Mesendoderm (in vitro differentiated cells): ENCODE results near the gene POC1A.
A peak's percentile ranks its signal among the peaks of the same experiment; 100 is the strongest.
"Not testable (repeated sequence)": the region's sequence is repeated elsewhere in the genome, so short reads cannot be mapped to it uniquely, and the experiment has no call there.

Source experiments
- DNase-seq: peaks from one replicate; pipeline ENCODE4 v3.0.0; 2013
- H2AK5ac ChIP-seq: 2 replicates; pipeline ENCODE4 v1.6.1; 2013; ENCODE audit warnings: low read length, inconsistent platforms
- H2BK120ac ChIP-seq: 2 replicates; pipeline ENCODE4 v1.6.1; 2013; ENCODE audit warnings: low read depth, mild to moderate bottlenecking, low read length, moderate library complexity, mixed read lengths
- H2BK15ac ChIP-seq: replicated peaks from 2 replicates; pipeline ENCODE4 v1.6.1; 2013; ENCODE audit warnings: low read depth, mild to moderate bottlenecking, moderate library complexity
- H2BK5ac ChIP-seq: 2 replicates; pipeline ENCODE4 v1.6.1; 2013; ENCODE audit warnings: low read length, inconsistent platforms
- H3K18ac ChIP-seq: 2 replicates; pipeline ENCODE4 v1.6.1; 2013; ENCODE audit warnings: mild to moderate bottlenecking, low read length, mixed read lengths
- H3K23ac ChIP-seq: one replicate; pipeline ENCODE4 v1.6.1; 2013; ENCODE audit warnings: low read length
- H3K27ac ChIP-seq: 2 replicates; pipeline ENCODE4 v1.5.1; 2013; ENCODE audit warnings: low read depth, mild to moderate bottlenecking, inconsistent platforms, low read length, moderate library complexity
- H3K27me3 ChIP-seq: 2 replicates; pipeline ENCODE4 v1.6.1; 2013; ENCODE audit warnings: low read length, control low read depth, mild to moderate bottlenecking, inconsistent platforms; ENCODE audit not compliant: insufficient read depth, poor library complexity
- H3K36me3 ChIP-seq: 2 replicates; pipeline ENCODE4 v1.6.1; 2013; ENCODE audit warnings: low read length, inconsistent platforms; ENCODE audit not compliant: control insufficient read depth, insufficient read depth
- H3K4ac ChIP-seq: one replicate; pipeline ENCODE4 v1.6.1; 2013; ENCODE audit warnings: low read depth, mild to moderate bottlenecking, low read length, moderate library complexity
- H3K4me1 ChIP-seq: 2 replicates; pipeline ENCODE4 v1.6.1; 2013; ENCODE audit warnings: low read depth, low read length, inconsistent platforms; ENCODE audit not compliant: control insufficient read depth
- H3K4me2 ChIP-seq: 2 replicates; pipeline ENCODE4 v1.6.1; 2013; ENCODE audit warnings: low read length
- H3K4me3 ChIP-seq: 2 replicates; pipeline ENCODE4 v1.5.1; 2013; ENCODE audit warnings: mild to moderate bottlenecking, low read length
- H3K56ac ChIP-seq: one replicate; pipeline ENCODE4 v1.6.1; 2013; ENCODE audit warnings: low read length
- H3K79me1 ChIP-seq: 2 replicates; pipeline ENCODE4 v1.6.1; 2013; ENCODE audit warnings: low read length, inconsistent platforms
- H3K79me2 ChIP-seq: 2 replicates; pipeline ENCODE4 v1.6.1; 2013; ENCODE audit warnings: mild to moderate bottlenecking, low read length; ENCODE audit not compliant: control insufficient read depth, insufficient read depth
- H3K9ac ChIP-seq: 2 replicates; pipeline ENCODE4 v1.6.1; 2013; ENCODE audit warnings: low read length, inconsistent platforms
- H4K5ac ChIP-seq: one replicate; pipeline ENCODE4 v1.6.1; 2013; ENCODE audit warnings: low read length
- H4K8ac ChIP-seq: one replicate; pipeline ENCODE4 v1.6.1; 2013; ENCODE audit warnings: low read depth, mild to moderate bottlenecking, control low read depth, low read length, moderate library complexity
- WGBS: extraction: QIAGEN DNeasy Blood & Tissue Kit; methylation state at CpG from one replicate; pipeline ENCODE4 v1.1.7; 2013; ENCODE audit warnings: low lambda C conversion rate, missing lambda C conversion rate; ENCODE audit not compliant: insufficient coverage; ENCODE audit errors: extremely low coverage; 5-methylcytosine and 5-hydroxymethylcytosine counted together

POC1A gene

GRCh38 chr3:52155912-52156311 lies 1.7 kb upstream of the POC1A start:
- Histone ChIP-seq H2BK15ac (no peak overlapping the region), H2BK5ac (no peak overlapping the region), H3K4me2 (no peak overlapping the region), H3K18ac (no peak overlapping the region), H2BK120ac (no peak overlapping the region), H3K27me3 (no peaks in the 10 kb centered on the region), H3K4ac (no peak overlapping the region), H3K9ac (no peak overlapping the region), H3K79me2 (no peaks in the 10 kb centered on the region), H3K36me3 (no peaks in the 10 kb centered on the region), H4K5ac (no peak overlapping the region), H2AK5ac (no peak overlapping the region), H3K56ac (no peak overlapping the region), H3K4me3 (no peak overlapping the region), H3K27ac (no peak overlapping the region), H4K8ac (no peak overlapping the region), H3K23ac (no peak overlapping the region), H3K4me1 (peaks cover 4% of the 10 kb centered on the region), H3K79me1 (peaks cover 6% of the 10 kb centered on the region)
- WGBS: no CpG with 5 or more reads among the region's 4 CpGs
- no peak for DNase-seq

GRCh38 chr3:52153389-52154096 lies 680 bp downstream of the POC1A start:
- Histone ChIP-seq H2AK5ac (peak overlapping the region; percentile 18), H3K79me1 (peaks cover 6% of the 10 kb centered on the region), H2BK15ac (no peak overlapping the region), H3K4me3 (peak overlapping the region; percentile 79), H3K4me2 (peak overlapping the region; percentile 80), H2BK5ac (no peak overlapping the region), H4K8ac (no peak overlapping the region), H3K9ac (peak overlapping the region; percentile 91), H3K56ac (peak overlapping the region; percentile 90), H3K79me2 (no peaks in the 10 kb centered on the region), H3K4me1 (peaks cover 4% of the 10 kb centered on the region), H3K23ac (no peak overlapping the region), H3K4ac (peak overlapping the region; percentile 63), H3K27me3 (no peaks in the 10 kb centered on the region), H3K18ac (peak overlapping the region; percentile 85), H2BK120ac (no peak overlapping the region), H3K36me3 (no peaks in the 10 kb centered on the region), H4K5ac (no peak overlapping the region), H3K27ac (no peak overlapping the region)
- DNase-seq: peak; percentile 93
- WGBS: no CpG with 5 or more reads among the region's 18 CpGs

GRCh38 chr3:52151991-52152390 lies 2.2 kb downstream of the POC1A start:
- H3K79me2 ChIP-seq, H3K4me1 ChIP-seq: not testable (repeated sequence)

GRCh38 chr3:52150860-52151259 lies 3.4 kb downstream of the POC1A start:
- no CpG with 5 or more reads among the region's 4 CpGs for WGBS
- H3K4ac ChIP-seq: no peak overlapping the region
- no peak overlapping the region for H3K18ac ChIP-seq
- no peak overlapping the region for H3K4me3 ChIP-seq
- H3K56ac ChIP-seq: peak overlapping the region; percentile 11
- no peak overlapping the region for H4K8ac ChIP-seq
- peaks cover 4% of the 10 kb centered on the region for H3K4me1 ChIP-seq
- no peak overlapping the region for H2AK5ac ChIP-seq
- no peak overlapping the region for H4K5ac ChIP-seq
- no peaks in the 10 kb centered on the region for H3K79me2 ChIP-seq
- no peak overlapping the region for H3K23ac ChIP-seq
- no peak overlapping the region for H3K9ac ChIP-seq
- H3K79me1 ChIP-seq: peaks cover 6% of the 10 kb centered on the region
- H3K27me3 ChIP-seq: no peaks in the 10 kb centered on the region
- no peak overlapping the region for H2BK5ac ChIP-seq
- H2BK120ac ChIP-seq: no peak overlapping the region
- H3K27ac ChIP-seq: no peak overlapping the region
- no peak overlapping the region for H3K4me2 ChIP-seq
- no peak overlapping the region for H2BK15ac ChIP-seq
- no peaks in the 10 kb centered on the region for H3K36me3 ChIP-seq
- DNase-seq: no peak

More at GRCh38 chr3:52151991-52152390, 2.2 kb downstream of the POC1A start:
- not testable (repeated sequence) for H3K4me2 ChIP-seq, H2BK15ac ChIP-seq, H3K18ac ChIP-seq, H4K8ac ChIP-seq, H3K36me3 ChIP-seq, H3K23ac ChIP-seq, H4K5ac ChIP-seq, H3K79me1 ChIP-seq, H3K4ac ChIP-seq, H2AK5ac ChIP-seq, H2BK120ac ChIP-seq, H3K9ac ChIP-seq, H2BK5ac ChIP-seq, H3K27me3 ChIP-seq, H3K56ac ChIP-seq, DNase-seq, H3K27ac ChIP-seq, H3K4me3 ChIP-seq
- WGBS: no CpG with 5 or more reads among the region's 4 CpGs

- H3K36me3 ChIP-seq: peaks cover 3% of the 10 kb centered on the region
- H3K27ac ChIP-seq: no peak overlapping the region
- H4K5ac ChIP-seq: no peak overlapping the region
- no peak overlapping the region for H3K18ac ChIP-seq
- H3K4ac ChIP-seq: no peak overlapping the region
- H3K4me1 ChIP-seq: peaks cover 4% of the 10 kb centered on the region
- H3K79me2 ChIP-seq: no peaks in the 10 kb centered on the region
- no peak overlapping the region for H4K8ac ChIP-seq
- no CpG with 5 or more reads among the region's 3 CpGs for WGBS
- DNase-seq: no peak
- H3K79me1 ChIP-seq: peaks cover 6% of the 10 kb centered on the region
- no peak overlapping the region for H2BK15ac ChIP-seq
- H3K27me3 ChIP-seq: no peaks in the 10 kb centered on the region
- no peak overlapping the region for H3K23ac ChIP-seq
- no peak overlapping the region for H3K4me2 ChIP-seq
- no peak overlapping the region for H3K56ac ChIP-seq
- no peak overlapping the region for H3K4me3 ChIP-seq
- H3K9ac ChIP-seq: no peak overlapping the region
- no peak overlapping the region for H2AK5ac ChIP-seq
- no peak overlapping the region for H2BK5ac ChIP-seq
- no peak overlapping the region for H2BK120ac ChIP-seq
These were observed 3.9 kb downstream of the POC1A start for GRCh38 chr3:52150357-52150756.

GRCh38 chr3:52149726-52150125 lies 4.5 kb downstream of the POC1A start:
- Histone ChIP-seq H3K27ac (no peak overlapping the region), H3K9ac (no peak overlapping the region), H3K36me3 (peaks cover 3% of the 10 kb centered on the region), H3K4me1 (peaks cover 4% of the 10 kb centered on the region), H3K18ac (no peak overlapping the region), H3K23ac (no peak overlapping the region), H2BK15ac (no peak overlapping the region), H3K56ac (no peak overlapping the region), H3K4me2 (no peak overlapping the region), H2AK5ac (no peak overlapping the region), H2BK5ac (no peak overlapping the region), H3K79me2 (no peaks in the 10 kb centered on the region), H4K8ac (no peak overlapping the region), H3K4me3 (no peak overlapping the region), H3K79me1 (peaks cover 6% of the 10 kb centered on the region), H4K5ac (no peak overlapping the region), H2BK120ac (no peak overlapping the region), H3K4ac (no peak overlapping the region), H3K27me3 (no peaks in the 10 kb centered on the region)
- no CpG with 5 or more reads among the region's 11 CpGs for WGBS
- DNase-seq: no peak
